ENCODE measurements around the gene DLX4. TPM values are rescaled to one million over a fixed set of nuclear protein-coding genes. Genes with fewer than 3 reads are reported as not detected.

The DLX4 gene
- total RNA-seq, 2 donors from 2014 or later, result 0.71 TPM; not detected in 1

DNA sequence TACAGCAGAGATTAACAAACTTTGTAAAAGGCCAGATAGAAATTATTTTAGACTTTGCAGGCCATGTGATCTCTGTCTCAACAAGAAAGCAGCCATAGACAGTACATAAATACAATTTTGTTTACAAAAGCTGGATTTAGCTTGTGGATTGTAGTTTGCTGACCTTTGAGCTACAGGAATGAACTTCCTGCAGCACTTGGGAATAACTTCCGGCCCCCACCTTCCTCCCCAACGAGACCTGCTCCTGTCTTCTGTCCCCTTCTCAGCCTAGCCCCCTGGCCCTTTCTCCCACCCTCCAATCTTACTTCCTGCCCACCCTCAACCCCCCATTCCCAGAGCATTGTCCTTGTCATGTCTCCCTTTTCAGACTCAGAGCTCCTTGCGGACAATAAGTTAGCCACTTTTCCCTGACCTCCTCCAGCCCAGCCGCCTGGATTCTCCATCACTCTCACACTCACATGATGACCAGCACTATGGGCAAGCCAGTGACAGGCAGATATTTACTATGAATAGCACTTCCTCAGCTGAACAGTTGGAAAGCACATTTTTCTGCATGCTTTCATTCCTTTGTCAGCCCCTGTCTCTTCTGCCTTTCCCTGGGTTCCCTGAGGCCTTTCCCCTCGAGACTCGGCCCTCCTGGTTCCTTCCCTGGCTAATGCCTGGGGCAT, 53.6 kb downstream of the DLX4 start:
- Histone ChIP-seq H3K36me3 (no peaks in the 10 kb centered on the region), H3K4me1 (peaks cover 0 to 16% of the 10 kb centered on the region in 2 donors), H3K27ac (peak overlapping the region in 1 of 2 donors; percentile 10), H3K9me3 (no peaks in the 10 kb centered on the region), H3K27me3 (no peaks in the 10 kb centered on the region), H3K4me3 (no peak overlapping the region)
- no peak for TF ChIP-seq CTCF (IDR thresholded peaks at IDR 0.05)
- DNase-seq (ENCODE audit: low spot score), result peak; percentile 30

GRCh38 chr17:50023520-50023919, 54.5 kb downstream of the DLX4 start:
- no peak for DNase-seq (ENCODE audit: low spot score)
- H3K4me3 ChIP-seq, result no peak overlapping the region
- H3K9me3 ChIP-seq, result no peaks in the 10 kb centered on the region
- TF ChIP-seq CTCF (IDR thresholded peaks at IDR 0.05), result no peak
- H3K27me3 ChIP-seq, result no peaks in the 10 kb centered on the region
- no peak overlapping the region for H3K27ac ChIP-seq
- H3K4me1 ChIP-seq, result peaks cover 0 to 23% of the 10 kb centered on the region in 2 donors
- no peaks in the 10 kb centered on the region for H3K36me3 ChIP-seq

Other genes with a start within 250 kb of the DLX4 start
- 10 to 100 TPM; 15.1 to 15.5 TPM for gene FAM117A, start 205.1 kb upstream of the DLX4 start, total RNA-seq
- 10 to 100 TPM; 30.5 to 38.2 TPM for gene KAT7, start 180.5 kb upstream of the DLX4 start, total RNA-seq
- gene TAC4, start 121.1 kb upstream of the DLX4 start, total RNA-seq, result not detected
- gene DLX3, start 26.0 kb downstream of the DLX4 start, total RNA-seq, result under 1 TPM in 1 of 2 donors, not detected in 1; 0.12 TPM
- 10 to 100 TPM; 29.5 to 61.8 TPM for gene ITGA3, start 86.9 kb downstream of the DLX4 start, total RNA-seq
- gene PDK2, start 126.2 kb downstream of the DLX4 start, total RNA-seq, result 100 to 1,000 TPM; 186 to 214 TPM
- 1 to 10 TPM in 1 of 2 donors, under 1 TPM in 1; 0.78 to 1.1 TPM for gene SAMD14, start 161.0 kb downstream of the DLX4 start, total RNA-seq
- gene PPP1R9B, start 181.5 kb downstream of the DLX4 start, total RNA-seq, result 10 to 100 TPM; 16.9 to 24.2 TPM
- 100 to 1,000 TPM; 120 to 207 TPM for gene SGCA, start 196.8 kb downstream of the DLX4 start, total RNA-seq
- 100 to 1,000 TPM in 1 of 2 donors, 10 to 100 TPM in 1; 19.8 to 180 TPM for gene COL1A1, start 232.4 kb downstream of the DLX4 start, total RNA-seq